RPMI7951 (cell line): ENCODE data around the gene CDC25B. TPM values are rescaled to one million over a fixed set of nuclear protein-coding genes. Genes with fewer than 3 reads are reported as not detected.
"Not testable (repeated sequence)": the region's sequence is repeated elsewhere in the genome, so short reads cannot be mapped to it uniquely, and the experiment has no call there.

Experiments used
- DNase-seq: peaks from one replicate; pipeline ENCODE4 v3.0.0-alpha.2; 2012; ENCODE audit warnings: low read depth
- total RNA-seq: library from RNA; depleted of rRNA; stranded (reverse); fragments of >200 nt; shearing (Covaris generic); gene quantifications from 2 replicates; pipeline ENCODE4 v1.2.3, GENCODE V29; 2014; rRNA removed

CDC25B gene
- total RNA-seq, 1 experiment from 2014 or later: 136 TPM

DNA sequence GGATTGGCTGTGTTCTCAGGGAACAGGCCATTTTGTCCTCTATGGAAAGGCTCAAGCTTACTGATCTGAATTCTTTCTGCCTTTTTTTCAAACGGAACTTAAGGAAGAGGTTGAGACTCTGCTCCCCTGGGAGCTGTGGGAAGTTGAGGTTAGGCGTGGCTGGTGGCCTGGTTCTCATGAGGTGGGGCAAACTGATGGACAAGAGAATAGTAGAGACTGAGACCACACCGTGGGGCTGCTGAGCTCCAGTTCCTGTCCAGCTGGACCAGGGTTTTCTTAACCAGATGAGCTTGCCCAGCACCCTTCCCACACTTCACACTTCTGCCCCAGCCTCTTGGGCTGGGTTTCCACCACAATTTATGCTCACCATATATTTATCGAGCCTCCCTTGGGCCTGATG, 30.3 kb downstream of the CDC25B start:
- no peak for DNase-seq

GRCh38 chr20:3828798-3829197, 32.7 kb downstream of the CDC25B start:
- no peak for DNase-seq

GRCh38 chr20:3829891-3830290, 33.8 kb downstream of the CDC25B start:
- not testable (repeated sequence) for DNase-seq

GRCh38 chr20:3836132-3836531, 40.0 kb downstream of the CDC25B start:
- no peak for DNase-seq

GRCh38 chr20:3839328-3839727, 43.2 kb downstream of the CDC25B start:
- no peak for DNase-seq

DNA sequence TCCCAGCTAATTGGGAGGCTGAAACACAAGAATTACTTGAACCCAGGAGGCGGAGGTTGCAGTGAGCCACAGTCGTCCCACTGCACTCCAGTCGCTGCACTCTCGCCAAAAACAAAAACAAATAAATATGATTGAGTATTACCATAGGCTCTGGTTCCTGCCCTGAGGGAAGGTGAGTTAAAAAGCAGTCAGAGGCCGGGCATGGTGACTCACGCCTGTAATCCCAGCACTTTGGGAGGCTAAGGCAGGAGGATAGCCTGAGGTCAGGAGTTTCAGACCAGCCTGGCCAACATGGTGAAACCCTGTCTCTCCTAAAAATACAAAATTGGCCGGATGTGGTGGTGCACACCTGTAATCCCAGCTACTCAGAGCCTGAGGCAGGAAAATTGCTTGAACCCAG, 44.1 kb downstream of the CDC25B start:
- peak; percentile 93 for DNase-seq

GRCh38 chr20:3842348-3842930, 46.3 kb downstream of the CDC25B start:
- peak; percentile 23 for DNase-seq

DNA sequence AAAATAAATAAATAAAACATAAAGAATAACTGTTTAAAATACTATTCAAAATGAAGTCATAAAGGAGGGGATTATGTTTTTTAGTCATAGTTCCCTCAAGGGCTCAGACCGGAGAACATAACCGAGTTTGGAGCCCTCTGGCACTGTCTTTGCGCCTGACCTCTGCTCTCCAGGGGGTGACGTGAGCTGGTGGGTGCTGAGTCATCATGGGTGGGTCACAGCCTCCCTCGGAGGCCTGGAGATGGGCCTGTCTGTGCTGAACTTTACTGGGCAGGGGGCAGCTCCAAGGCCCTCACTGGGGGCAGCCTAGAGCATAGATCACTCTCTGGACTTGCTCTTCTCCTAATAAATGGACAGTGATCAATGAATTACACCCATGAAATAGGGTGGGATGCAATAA, 47.4 kb downstream of the CDC25B start:
- peak; percentile 90 for DNase-seq

DNA sequence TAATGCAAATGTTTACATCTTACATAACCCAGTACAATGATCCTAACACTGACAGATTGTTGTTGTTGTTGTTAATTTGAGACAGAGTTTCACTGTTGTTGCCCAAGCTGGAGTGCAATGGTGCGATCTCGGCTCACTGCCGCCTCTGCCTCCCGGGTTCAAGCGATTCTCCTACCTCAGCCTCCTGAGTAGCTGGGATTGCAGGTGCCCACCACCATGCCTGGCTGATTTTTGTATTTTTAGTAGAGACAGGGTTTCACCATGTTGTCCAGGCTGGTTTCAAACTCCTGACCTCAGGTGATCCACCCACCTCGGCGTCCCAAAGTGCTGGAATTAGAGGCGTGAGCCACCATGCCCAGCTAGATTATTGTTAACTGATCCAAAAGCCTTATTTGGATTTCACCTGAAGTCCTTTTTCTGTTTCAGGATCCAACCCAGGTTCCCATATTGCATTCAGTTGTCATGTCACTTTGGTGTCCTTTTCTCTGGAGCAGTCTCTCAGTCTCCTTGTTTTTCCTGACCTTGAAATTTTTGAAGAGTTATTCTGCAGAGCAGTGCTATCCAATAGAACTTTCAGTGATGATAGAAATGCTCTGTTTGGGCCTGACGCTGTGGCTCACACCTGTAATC, 48.0 kb downstream of the CDC25B start:
- DNase-seq: not testable (repeated sequence)

GRCh38 chr20:3846378-3846739, 50.2 kb downstream of the CDC25B start:
- DNase-seq: no peak

DNA sequence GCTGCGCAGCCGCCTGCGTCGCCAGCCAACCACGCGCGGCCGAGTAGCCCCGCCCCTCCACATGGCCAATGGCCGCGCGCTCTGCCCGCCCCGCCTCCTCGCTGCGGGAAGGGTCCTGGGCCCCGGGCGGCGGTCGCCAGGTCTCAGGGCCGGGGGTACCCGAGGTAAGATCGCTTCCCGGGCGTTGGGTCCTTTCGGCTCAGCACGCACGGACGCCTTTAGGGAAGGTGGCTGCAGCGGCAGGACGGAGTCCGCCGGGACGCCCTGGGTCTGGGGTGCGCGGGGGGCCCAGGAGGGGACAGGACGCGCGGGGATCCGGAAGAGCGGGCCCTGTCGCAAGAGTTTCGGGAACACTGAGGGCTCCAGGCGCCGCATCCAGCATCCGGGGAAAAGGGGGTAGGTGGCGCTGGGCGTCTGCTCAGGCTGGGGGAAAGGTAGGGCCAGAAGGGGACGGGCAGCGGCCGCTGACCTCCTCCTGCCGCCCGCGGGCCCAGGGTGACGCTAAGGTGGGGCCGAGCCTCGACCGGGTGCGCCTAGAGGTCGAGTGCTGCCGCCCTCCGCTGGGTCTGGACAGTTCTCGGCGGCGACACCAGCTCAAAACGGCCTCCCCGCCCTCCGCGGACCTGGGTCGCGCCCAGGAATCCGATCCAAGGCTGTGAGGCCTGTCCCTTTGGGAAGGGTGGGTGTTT, 50.8 kb downstream of the CDC25B start, which contains the start of gene MAVS:
Gene MAVS, plus strand, starts transcription at position 95 of the 689 bp plus-strand sequence. CDS start 7,791 bp downstream, outside the sequence.
- peak; percentile 88 for DNase-seq

DNA sequence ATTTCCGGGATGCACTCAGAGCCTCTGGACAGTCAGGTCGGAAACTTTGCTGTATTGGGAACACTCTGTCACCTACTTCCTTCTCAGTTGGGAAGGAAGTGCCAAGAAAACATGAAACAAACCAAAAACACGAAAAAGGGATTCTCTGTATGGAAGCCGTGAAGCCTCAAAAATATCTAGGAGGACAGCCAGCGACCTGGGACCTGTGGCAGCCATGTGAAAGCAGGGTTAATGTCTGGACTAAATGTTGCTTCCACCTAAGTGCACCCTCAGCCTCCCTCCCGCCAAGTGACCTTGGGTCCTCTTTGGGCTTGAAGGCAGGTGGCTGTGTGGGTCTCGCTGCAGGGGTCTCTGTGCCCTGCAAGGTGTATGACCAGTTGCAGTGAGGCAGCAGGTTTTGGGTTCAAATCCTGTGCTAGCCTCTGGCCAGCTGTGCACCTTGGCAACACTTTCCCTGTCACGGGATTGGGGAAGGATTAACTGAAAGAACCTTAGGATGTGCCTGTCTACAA, 51.4 kb downstream of the CDC25B start:
- no peak for DNase-seq

GRCh38 chr20:3848565-3848964, 52.5 kb downstream of the CDC25B start:
- DNase-seq: no peak

GRCh38 chr20:3854462-3854871, 58.4 kb downstream of the CDC25B start:
- no peak for DNase-seq

Other genes starting within 250 kb of the CDC25B start
- not detected in 2 replicates for gene GFRA4, start 132.9 kb upstream of the CDC25B start, total RNA-seq
- 3.0 and 3.6 TPM in 2 replicates for gene ADAM33, start 114.3 kb upstream of the CDC25B start, total RNA-seq
- not detected in 2 replicates for gene SIGLEC1, start 83.7 kb upstream of the CDC25B start, total RNA-seq
- gene HSPA12B, start 63.6 kb upstream of the CDC25B start, total RNA-seq: not detected in 2 replicates
- 52.7 and 73.8 TPM in 2 replicates for gene ADISSP, start 28.6 kb upstream of the CDC25B start, total RNA-seq
- gene SPEF1, start 14.9 kb upstream of the CDC25B start, total RNA-seq: 0.78 TPM in 1 of 2 replicates, not detected in the other
- 65.2 and 122 TPM in 2 replicates for gene CENPB, start 9.6 kb upstream of the CDC25B start, total RNA-seq
- 28.5 and 29.7 TPM in 2 replicates for gene AP5S1, start 24.2 kb downstream of the CDC25B start, total RNA-seq
- gene MAVS, start 50.5 kb downstream of the CDC25B start, total RNA-seq: 19.3 and 23.4 TPM in 2 replicates
- gene PANK2, start 93.1 kb downstream of the CDC25B start, total RNA-seq: 60.7 and 79.3 TPM in 2 replicates
- 25.1 and 26.3 TPM in 2 replicates for gene RNF24, start 219.2 kb downstream of the CDC25B start, total RNA-seq